Breast epithelium (tissue), 4 donors: ENCODE measurements around the gene SNX9. TPM values are rescaled to one million over a fixed set of nuclear protein-coding genes. Genes with fewer than 3 reads are reported as not detected.
A peak's percentile ranks its signal among the peaks of the same experiment; 100 is the strongest.

Experiments
- DNase-seq, 2 donors: peaks; one replicate each; pipeline ENCODE4 v3.0.0-alpha.2; 2019; ENCODE audit warnings: low spot score in 2 of 2
- H3K27ac ChIP-seq, 2 donors: fragments of 200-600 bp; sonication (generic) in 1 of 2; one replicate each; pipeline ENCODE4 v1.5.1; 2016 to 2019; ENCODE audit warnings: mild to moderate bottlenecking in 1 of 2
- H3K27me3 ChIP-seq, 2 donors: fragments of 200-600 bp; sonication (generic) in 1 of 2; one replicate each; pipeline versions ENCODE4 v1.5.1 to v1.6.0; 2017 to 2019; ENCODE audit warnings: control low read depth in 1 of 2, mild to moderate bottlenecking in 1 of 2
- H3K36me3 ChIP-seq: fragments of 200-600 bp; one replicate; pipeline ENCODE4 v1.5.1; 2019
- H3K4me1 ChIP-seq, 2 donors: fragments of 200-600 bp; sonication (generic); one replicate each; pipeline ENCODE4 v1.5.1; 2016 to 2019; ENCODE audit warnings: control low read depth in 1 of 2
- H3K4me3 ChIP-seq, 3 donors: fragments of 200-600 bp; sonication (generic); 1 replicate in 2 of 3; 2 replicates in 1 of 3; pipeline ENCODE4 v1.5.1; 2016 to 2019; ENCODE audit warnings: mild to moderate bottlenecking in 3 of 3, moderate library complexity in 2 of 3
- H3K9me3 ChIP-seq, 2 donors: fragments of 200-600 bp; sonication (generic) in 1 of 2; one replicate each; pipeline ENCODE4 v1.5.1; 2016 to 2019; ENCODE audit warnings: control low read depth in 1 of 2
- CTCF ChIP-seq, 3 donors: fragments of 450-650 bp; IDR thresholded peaks; one replicate each; pipeline ENCODE4 v1.5.1; 2016 to 2017; ENCODE audit warnings: antibody characterized with exemption in 3 of 3, mild to moderate bottlenecking in 3 of 3, moderate library complexity in 3 of 3
- POLR2A ChIP-seq: fragments of 450-650 bp; IDR thresholded peaks from one replicate; pipeline ENCODE4 v1.6.1; 2016; ENCODE audit warnings: antibody characterized with exemption, mild to moderate bottlenecking, moderate library complexity
- POLR2AphosphoS5 ChIP-seq, 3 donors: sonication (generic); formaldehyde crosslinking; IDR thresholded peaks; one replicate each; pipeline ENCODE4 v1.6.1; 2017; ENCODE audit warnings: antibody characterized with exemption in 3 of 3
- intact Hi-C: fragments of 100-400 bp; cut with DNase I; formaldehyde crosslinking; loops from one replicate; pipeline ENCODE4 v1.15.1; 2023; ENCODE audit warnings: low total_unique reads
- total RNA-seq, 3 donors: library from RNA; depleted of rRNA; stranded (reverse); fragments of >200 nt; gene quantifications; one replicate each; pipeline ENCODE4 v1.1.0, GENCODE V29; 2016

SNX9 gene
- total RNA-seq, 3 donors from 2014 or later: 61.6 to 83.2 (median 75.7) TPM

- H3K27ac ChIP-seq: peak overlapping the region; percentile 91 to 100
- H3K27me3 ChIP-seq: no peaks in the 10 kb centered on the region
- peaks cover 0 to 5% of the 10 kb centered on the region in 2 donors for H3K4me1 ChIP-seq
- H3K36me3 ChIP-seq: no peaks in the 10 kb centered on the region
- no peak for TF ChIP-seq POLR2A
- no peak for TF ChIP-seq POLR2AphosphoS5 (IDR thresholded peaks at IDR 0.05)
- TF ChIP-seq CTCF (IDR thresholded peaks at IDR 0.05): no peak
- DNase-seq: no peak
- peak overlapping the region in 2 of 3 donors; percentile 67 to 99 for H3K4me3 ChIP-seq
- H3K9me3 ChIP-seq: no peaks in the 10 kb centered on the region
- intact Hi-C loops: no loop called here
Measured at GRCh38 chr6:157825243-157825904, 2.3 kb downstream of the SNX9 start.

- Histone ChIP-seq H3K36me3 (no peaks in the 10 kb centered on the region), H3K4me3 (no peak overlapping the region), H3K9me3 (no peaks in the 10 kb centered on the region), H3K4me1 (peaks cover 0 to 18% of the 10 kb centered on the region in 2 donors), H3K27ac (peak overlapping the region; percentile 8 to 70), H3K27me3 (no peaks in the 10 kb centered on the region)
- TF ChIP-seq POLR2A (no peak), POLR2AphosphoS5 (IDR thresholded peaks at IDR 0.05) (no peak), CTCF (IDR thresholded peaks at IDR 0.05) (no peak)
- no peak for DNase-seq
- intact Hi-C loops: loop anchor here (2.0 kb wide), 1 partner anchor 76 kb away; no protein-coding TSS in a partner anchor
Measured at GRCh38 chr6:157830354-157831017, 7.4 kb downstream of the SNX9 start.

- intact Hi-C loops: loop anchor here (2.0 kb wide), 1 partner anchor 76 kb away; no protein-coding TSS in a partner anchor
- TF ChIP-seq POLR2A: no peak
- TF ChIP-seq CTCF (IDR thresholded peaks at IDR 0.05): no peak
- TF ChIP-seq POLR2AphosphoS5 (IDR thresholded peaks at IDR 0.05): no peak
- H3K27me3 ChIP-seq: no peaks in the 10 kb centered on the region
- peaks cover 0 to 18% of the 10 kb centered on the region in 2 donors for H3K4me1 ChIP-seq
- no peaks in the 10 kb centered on the region for H3K9me3 ChIP-seq
- H3K27ac ChIP-seq: peak overlapping the region in 1 of 2 donors; percentile 70
- DNase-seq: no peak
- no peak overlapping the region for H3K4me3 ChIP-seq
- no peaks in the 10 kb centered on the region for H3K36me3 ChIP-seq
Measured at GRCh38 chr6:157831018-157831369, 7.9 kb downstream of the SNX9 start.

GRCh38 chr6:157831424-157832249 is 8.6 kb downstream of the SNX9 start:
- Histone ChIP-seq H3K27ac (peak overlapping the region in 1 of 2 donors; percentile 70), H3K4me3 (no peak overlapping the region), H3K9me3 (no peaks in the 10 kb centered on the region), H3K4me1 (peaks cover 0 to 18% of the 10 kb centered on the region in 2 donors), H3K27me3 (no peaks in the 10 kb centered on the region), H3K36me3 (no peaks in the 10 kb centered on the region)
- intact Hi-C loops: loop anchor here (2.0 kb wide), 1 partner anchor 77 kb away; no protein-coding TSS in a partner anchor
- DNase-seq: no peak
- TF ChIP-seq POLR2A (no peak), CTCF (IDR thresholded peaks at IDR 0.05) (no peak), POLR2AphosphoS5 (IDR thresholded peaks at IDR 0.05) (no peak)
